GM18861 (cell line): ENCODE results near the gene PRDM16.
"Not testable (repeated sequence)": the region's sequence is repeated elsewhere in the genome, so short reads cannot be mapped to it uniquely, and the experiment has no call there.

ENCODE experiments used
- ATAC-seq: cut with Tn5 transposase; IDR thresholded peaks from one replicate; pipeline ENCODE4 v1.9.1; 2021; ENCODE audit not compliant: unreplicated experiment

Gene PRDM16

GRCh38 chr1:3159121-3159520 is 90.1 kb downstream of the PRDM16 start:
- ATAC-seq, result no peak

GRCh38 chr1:3159996-3160395 is 91.0 kb downstream of the PRDM16 start:
- ATAC-seq, result no peak

- no peak for ATAC-seq
These were observed 91.7 kb downstream of the PRDM16 start for GRCh38 chr1:3160647-3161145.

- no peak for ATAC-seq
These were observed 92.3 kb downstream of the PRDM16 start for GRCh38 chr1:3161176-3161840.

DNA sequence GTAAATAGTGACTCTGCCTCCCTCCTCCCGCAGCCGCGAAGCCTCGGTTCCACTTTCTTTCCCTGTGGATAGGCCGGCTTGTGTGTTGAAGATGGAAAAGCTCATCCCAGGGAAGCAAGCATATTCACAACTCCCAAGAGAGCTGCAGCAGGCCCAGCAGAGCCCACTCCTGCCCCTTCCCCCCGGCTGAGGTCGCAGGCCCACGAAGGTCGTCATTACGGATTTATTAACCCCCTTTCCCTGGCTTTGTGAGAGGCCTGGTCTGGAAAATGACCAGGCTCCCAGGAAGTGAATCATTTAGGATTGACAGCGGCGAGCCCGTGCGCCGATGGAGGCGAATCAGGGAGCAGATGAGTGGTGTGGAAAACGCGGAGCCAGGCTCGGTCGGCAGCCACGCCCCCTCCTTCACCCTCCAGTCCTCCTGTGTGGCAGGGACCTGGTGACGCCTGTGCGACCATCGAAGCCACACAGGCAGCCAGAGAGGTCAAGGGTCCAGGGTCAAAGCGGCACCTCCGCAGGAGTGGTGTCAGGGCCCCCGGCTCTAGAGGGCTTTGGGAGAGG is 93.4 kb downstream of the PRDM16 start:
- no peak for ATAC-seq

DNA sequence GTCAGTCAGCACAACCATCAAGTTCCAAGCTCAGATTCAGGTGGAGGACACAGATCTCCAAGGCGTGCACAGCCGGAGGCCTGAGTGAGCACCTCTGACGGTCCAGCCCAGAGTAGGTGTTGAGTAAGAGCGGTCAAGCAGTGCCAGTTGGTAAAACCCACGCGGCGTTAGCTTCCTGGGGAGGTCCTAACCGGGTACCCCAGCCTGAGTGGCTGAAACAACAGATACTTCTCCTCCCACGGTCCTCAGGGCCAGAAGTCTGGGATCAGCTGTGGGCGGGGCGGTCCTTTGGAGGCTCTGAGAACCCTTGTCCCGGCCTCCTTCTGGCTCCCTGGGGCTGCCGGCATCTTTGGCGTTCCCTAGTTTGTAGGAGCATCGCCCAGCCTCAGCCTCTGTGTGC is 94.4 kb downstream of the PRDM16 start:
- ATAC-seq, result no peak

- ATAC-seq, result no peak
These were observed 95.7 kb downstream of the PRDM16 start for GRCh38 chr1:3164671-3165070.

DNA sequence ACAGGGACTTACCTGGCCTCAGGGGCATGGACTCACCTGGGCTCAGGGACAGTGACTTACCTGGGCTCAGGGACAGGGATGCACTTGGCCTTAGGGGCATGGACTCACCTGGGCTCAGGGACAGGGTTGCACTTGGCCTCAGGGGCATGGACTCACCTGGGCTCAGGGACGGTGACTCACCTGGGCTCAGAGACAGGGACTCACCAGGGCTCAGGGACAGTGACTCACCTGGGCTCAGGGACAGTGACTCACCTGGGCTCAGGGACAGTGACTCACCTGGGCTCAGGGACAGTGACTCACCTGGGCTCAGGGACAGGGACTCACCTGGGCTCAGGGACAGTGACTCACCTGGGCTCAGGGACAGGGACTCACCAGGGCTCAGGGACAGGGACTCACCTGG is 96.2 kb downstream of the PRDM16 start:
- ATAC-seq, result not testable (repeated sequence)

- no peak for ATAC-seq
These were observed 97.4 kb downstream of the PRDM16 start for GRCh38 chr1:3166206-3166918.

GRCh38 chr1:3167255-3167654 is 98.3 kb downstream of the PRDM16 start:
- no peak for ATAC-seq

GRCh38 chr1:3168678-3169077 is 99.7 kb downstream of the PRDM16 start:
- no peak for ATAC-seq

GRCh38 chr1:3169665-3170356 is 100.8 kb downstream of the PRDM16 start:
- no peak for ATAC-seq

DNA sequence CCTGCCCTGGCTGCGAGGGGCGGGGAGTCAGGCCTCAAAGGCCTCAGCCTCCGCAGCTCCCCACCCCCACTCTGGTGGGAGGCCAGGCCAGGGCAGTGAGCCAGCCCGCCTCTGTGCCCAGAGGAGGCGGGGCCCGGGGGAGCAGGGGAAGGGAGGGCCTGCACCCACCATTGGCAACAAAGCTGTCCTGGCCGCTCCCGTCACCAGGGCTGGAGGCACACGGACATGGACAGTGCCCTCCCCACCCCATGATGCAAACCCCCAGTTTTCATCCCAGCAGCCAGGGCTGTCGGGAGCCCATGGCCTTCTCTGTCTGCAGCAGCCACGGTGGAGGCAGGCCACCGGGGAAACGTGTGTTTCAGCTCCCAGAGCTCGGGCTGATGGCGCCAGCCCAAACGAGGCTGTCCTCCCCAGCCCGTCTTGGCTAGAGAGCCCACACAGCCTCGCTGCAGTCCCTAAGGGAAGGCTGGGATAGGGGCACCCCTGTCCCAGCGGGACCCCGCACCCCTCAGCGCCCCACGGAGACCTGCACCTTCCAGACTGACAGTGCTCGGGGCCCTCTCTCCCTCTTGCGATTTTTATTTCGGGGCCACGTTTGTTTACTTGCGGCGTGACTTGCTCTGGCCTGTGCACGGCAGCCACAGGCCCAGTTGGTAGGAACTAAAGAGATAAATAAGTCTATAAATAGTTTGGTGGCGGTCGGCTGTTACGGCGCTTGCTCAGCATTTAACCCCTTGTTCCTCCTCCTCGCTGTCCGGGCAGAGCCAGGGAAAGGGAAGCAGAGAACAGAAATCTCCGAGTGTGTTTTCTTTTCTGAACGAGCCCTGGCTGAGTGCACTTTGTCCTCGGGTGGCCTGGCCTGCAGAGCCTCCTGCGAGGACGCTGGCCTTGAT is 101.8 kb downstream of the PRDM16 start:
- ATAC-seq, result no peak

DNA sequence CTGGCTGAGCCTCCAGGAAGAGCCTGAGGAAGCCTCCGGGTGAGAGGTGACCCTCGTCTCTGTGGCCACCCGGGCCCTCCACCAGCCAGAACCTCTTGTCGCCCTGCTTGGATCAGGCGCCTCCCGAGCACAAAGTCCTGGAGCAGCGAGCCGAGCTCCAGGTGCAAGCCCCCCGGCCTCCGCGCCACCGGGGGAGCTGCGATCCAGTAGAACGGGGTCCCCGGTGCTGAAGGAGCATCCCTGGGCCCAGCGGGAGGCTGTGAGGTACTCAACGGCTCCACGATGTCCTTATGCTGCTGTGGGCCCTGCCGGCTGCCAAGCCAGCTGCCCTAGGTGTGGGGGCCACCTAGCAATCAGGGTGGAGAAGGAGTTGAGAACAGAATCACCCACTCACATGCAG is 102.8 kb downstream of the PRDM16 start:
- no peak for ATAC-seq

DNA sequence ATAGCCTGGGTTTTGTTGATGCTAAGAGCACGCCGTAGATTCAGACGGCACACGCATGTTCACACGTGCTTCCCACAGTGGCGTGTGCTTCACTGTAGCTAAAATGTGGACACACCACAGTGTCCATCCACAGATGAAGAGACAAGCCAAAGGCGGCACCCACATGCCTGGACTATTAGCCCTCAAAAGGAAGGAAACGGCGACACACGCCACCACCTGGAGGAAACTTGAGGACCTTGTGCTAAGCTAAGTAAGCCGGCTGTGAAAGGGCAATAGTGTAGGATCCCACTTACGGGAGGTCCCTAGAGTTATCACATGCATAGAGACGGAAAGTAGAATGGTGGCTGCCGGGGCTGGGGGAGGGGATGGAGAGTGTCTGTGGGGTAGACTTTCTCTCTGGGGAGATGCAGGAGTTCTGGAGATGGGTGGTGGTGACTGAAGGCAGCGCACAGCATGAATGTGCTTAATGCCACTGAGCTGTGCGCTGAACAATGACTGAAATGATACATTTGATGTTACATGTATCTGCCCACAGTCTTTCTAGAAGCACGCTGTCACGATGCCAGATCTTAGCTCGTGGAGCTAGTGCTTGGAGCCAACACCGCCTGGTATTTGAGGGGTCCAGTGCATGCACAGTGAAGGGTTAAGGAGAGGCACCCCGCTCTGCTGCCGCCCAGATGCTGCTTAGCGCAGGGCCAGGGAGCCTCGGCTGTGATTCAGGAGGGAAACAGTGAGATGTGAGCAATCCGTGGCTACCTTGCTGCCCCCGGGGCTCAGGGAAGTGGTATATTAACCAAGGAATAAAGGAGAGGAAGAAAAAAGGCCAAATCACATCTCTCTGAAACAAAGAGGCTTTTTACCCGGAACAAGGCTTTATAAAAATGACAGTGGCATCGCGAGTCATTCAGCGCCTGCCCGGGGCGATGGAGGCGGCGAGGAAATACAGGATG is 103.7 kb downstream of the PRDM16 start:
- no peak for ATAC-seq

- no peak for ATAC-seq
These were observed 104.5 kb downstream of the PRDM16 start for GRCh38 chr1:3173381-3173980.

- ATAC-seq, result no peak
These were observed 105.7 kb downstream of the PRDM16 start for GRCh38 chr1:3174487-3175247.

GRCh38 chr1:3175486-3175885 is 106.5 kb downstream of the PRDM16 start:
- no peak for ATAC-seq
